Measurements from ENCODE around the gene UBA6.
"Not testable (repeated sequence)": the region's sequence is repeated elsewhere in the genome, so short reads cannot be mapped to it uniquely, and the experiment has no call there.

UBA6 gene

GRCh38 chr4:67743194-67743593, 42.2 kb upstream of the UBA6 start:
- intact Hi-C loops (cut with DNase I; ENCODE audit: low total_unique reads) = no loop called here
- Histone ChIP-seq H3K4me1 (peaks cover 0 to 4% (median 0%) of the 10 kb centered on the region in 4 donors), H3K36me3 (no peaks in the 10 kb centered on the region), H3K4me3 (no peak overlapping the region), H3K27ac (no peak overlapping the region), H3K27me3 (no peaks in the 10 kb centered on the region), H3K9me3 (no peaks in the 10 kb centered on the region)
- TF ChIP-seq CTCF (IDR thresholded peaks at IDR 0.05) = no peak
- no peak for DNase-seq

GRCh38 chr4:67736262-67736661, 35.3 kb upstream of the UBA6 start:
- no peak for DNase-seq
- Histone ChIP-seq H3K36me3 (peaks cover 0 to 10% (median 4%) of the 10 kb centered on the region in 3 donors), H3K27me3 (no peaks in the 10 kb centered on the region), H3K4me1 (no peaks in the 10 kb centered on the region), H3K4me3 (no peak overlapping the region), H3K27ac (no peak overlapping the region), H3K9me3 (no peaks in the 10 kb centered on the region)
- no peak for TF ChIP-seq CTCF (IDR thresholded peaks at IDR 0.05)
- intact Hi-C loops (cut with DNase I; ENCODE audit: low total_unique reads) = no loop called here

GRCh38 chr4:67735325-67735724, 34.4 kb upstream of the UBA6 start:
- no peak overlapping the region for H3K4me3 ChIP-seq
- no peaks in the 10 kb centered on the region for H3K27me3 ChIP-seq
- H3K27ac ChIP-seq = no peak overlapping the region
- TF ChIP-seq CTCF (IDR thresholded peaks at IDR 0.05) = no peak
- intact Hi-C loops (cut with DNase I; ENCODE audit: low total_unique reads) = no loop called here
- no peaks in the 10 kb centered on the region for H3K9me3 ChIP-seq
- no peak for DNase-seq
- H3K4me1 ChIP-seq = no peaks in the 10 kb centered on the region
- H3K36me3 ChIP-seq = peaks cover 0 to 10% (median 4%) of the 10 kb centered on the region in 3 donors

GRCh38 chr4:67730511-67730910, 29.6 kb upstream of the UBA6 start:
- H3K4me3 ChIP-seq; DNase-seq; intact Hi-C loops (cut with DNase I; ENCODE audit: low total_unique reads); H3K9me3 ChIP-seq; H3K27ac ChIP-seq; H3K27me3 ChIP-seq; H3K4me1 ChIP-seq: not testable (repeated sequence)
- peaks cover 0 to 19% (median 8%) of the 10 kb centered on the region in 3 donors for H3K36me3 ChIP-seq

GRCh38 chr4:67727124-67727850, 26.3 kb upstream of the UBA6 start:
- Histone ChIP-seq H3K27ac (no peak overlapping the region), H3K4me3 (no peak overlapping the region), H3K27me3 (no peaks in the 10 kb centered on the region), H3K4me1 (no peaks in the 10 kb centered on the region), H3K36me3 (peaks cover 0 to 19% (median 9%) of the 10 kb centered on the region in 3 donors), H3K9me3 (peaks cover 0 to 4% (median 0%) of the 10 kb centered on the region in 3 donors)
- no peak for TF ChIP-seq CTCF (IDR thresholded peaks at IDR 0.05)
- intact Hi-C loops (cut with DNase I; ENCODE audit: low total_unique reads) = no loop called here
- DNase-seq = no peak

GRCh38 chr4:67725981-67726380, 25.0 kb upstream of the UBA6 start:
- no peak overlapping the region for H3K27ac ChIP-seq
- DNase-seq = no peak
- peaks cover 9 to 18% (median 14%) of the 10 kb centered on the region in 3 donors for H3K36me3 ChIP-seq
- intact Hi-C loops (cut with DNase I; ENCODE audit: low total_unique reads) = no loop called here
- H3K4me1 ChIP-seq = no peaks in the 10 kb centered on the region
- TF ChIP-seq CTCF (IDR thresholded peaks at IDR 0.05) = no peak
- no peaks in the 10 kb centered on the region for H3K27me3 ChIP-seq
- H3K4me3 ChIP-seq = no peak overlapping the region
- H3K9me3 ChIP-seq = peaks cover 0 to 4% (median 0%) of the 10 kb centered on the region in 3 donors

Measured in tibial artery (tissue), 4 donors.